Skin of body (tissue), 2 donors: ENCODE measurements around the gene RBMS3. TPM values are rescaled to one million over a fixed set of nuclear protein-coding genes. Genes with fewer than 3 reads are reported as not detected.
A peak's percentile ranks its signal among the peaks of the same experiment; 100 is the strongest.
"Not testable (repeated sequence)": the region's sequence is repeated elsewhere in the genome, so short reads cannot be mapped to it uniquely, and the experiment has no call there.

Experiments
- DNase-seq: peaks from one replicate; lab custom pipeline; 2025; lab: John Stamatoyannopoulos, UW
- total RNA-seq: library from RNA; depleted of rRNA; stranded (reverse); fragments of >200 nt; gene quantifications from one replicate; pipeline ENCODE4 v1.2.3, GENCODE V29; 2014

Gene RBMS3
- total RNA-seq: 111 TPM

DNA sequence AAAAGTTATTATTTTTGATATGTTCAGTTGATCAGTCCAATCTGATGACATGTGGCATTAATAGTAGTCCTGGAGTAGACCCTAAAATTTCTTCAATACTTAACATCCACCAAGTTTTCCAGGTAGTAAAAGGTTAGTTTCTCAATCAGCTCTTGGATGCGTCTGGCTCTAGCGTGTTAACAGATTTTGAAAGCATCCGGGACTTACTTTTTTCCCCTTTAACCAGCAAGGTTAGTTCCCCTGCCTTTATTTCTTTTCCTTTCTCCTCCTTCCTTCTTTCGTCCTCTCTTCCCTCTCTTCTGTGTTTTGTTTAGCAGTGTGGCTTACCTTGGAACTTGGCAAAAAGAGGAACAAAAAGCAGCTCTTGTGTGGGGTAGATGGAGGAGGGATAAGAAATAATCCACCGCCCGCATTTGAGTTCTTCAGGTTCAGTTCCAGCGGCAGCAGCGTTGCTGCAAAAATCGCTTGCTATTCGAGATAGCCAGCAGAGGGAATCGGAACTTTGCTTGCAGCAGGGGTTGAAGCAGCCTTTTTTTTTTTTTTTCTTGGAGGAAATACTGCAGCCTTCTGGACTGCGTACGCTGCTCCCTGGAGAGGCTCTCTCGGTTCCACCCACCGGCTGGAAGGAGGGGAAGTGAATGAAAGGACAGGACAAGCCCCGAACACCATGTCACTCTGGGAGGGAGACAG lies at the start of gene RBMS3:
RBMS3 (plus strand) TSS at position 668 of the 690 bp plus-strand sequence.
- DNase-seq: peak; percentile 97

DNA sequence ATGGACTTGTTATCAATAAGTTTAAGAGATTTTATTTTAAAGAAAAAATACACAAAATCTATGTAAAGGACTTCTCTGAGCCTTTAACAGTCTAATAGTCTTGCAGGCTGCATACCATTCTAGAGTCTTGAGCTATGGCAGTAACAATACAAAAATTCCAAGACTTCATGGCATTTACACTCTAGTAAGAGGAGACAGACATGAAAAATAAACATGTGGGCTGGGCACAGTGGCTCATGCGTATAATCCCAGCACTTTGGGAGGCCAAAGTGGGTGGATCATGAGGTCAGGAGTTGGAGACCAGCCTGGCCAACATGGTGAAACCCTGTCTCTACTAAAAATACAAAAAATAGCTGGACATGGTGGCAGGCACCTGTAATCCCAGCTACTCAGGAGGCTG lies 47.7 kb upstream of the RBMS3 start:
- DNase-seq: not testable (repeated sequence)

- DNase-seq: no peak
Measured at GRCh38 chr3:29236146-29236840, 44.6 kb upstream of the RBMS3 start.

DNA sequence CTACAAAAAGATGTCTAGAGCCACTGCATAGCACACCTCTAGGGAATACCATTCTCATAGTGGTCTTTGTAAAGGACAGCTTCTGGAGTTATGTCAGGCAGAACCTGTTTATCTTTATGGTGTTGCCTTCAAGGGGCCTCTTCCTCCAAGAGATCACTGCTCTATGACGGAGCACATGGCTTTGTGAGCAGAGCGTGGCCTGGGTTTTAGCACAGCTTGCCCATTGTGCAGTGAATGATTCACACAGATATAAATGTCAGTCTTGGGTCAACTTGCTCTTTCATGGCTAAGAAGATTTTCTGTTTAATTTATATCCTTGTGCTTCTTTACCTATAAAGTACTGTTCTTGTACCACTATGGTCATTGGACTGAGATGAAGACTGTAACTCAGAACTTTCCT lies 41.5 kb upstream of the RBMS3 start:
- no peak for DNase-seq

- DNase-seq: no peak
Measured at GRCh38 chr3:29240248-29240647, 40.6 kb upstream of the RBMS3 start.

- DNase-seq: no peak
Measured at GRCh38 chr3:29240887-29241286, 40.0 kb upstream of the RBMS3 start.

DNA sequence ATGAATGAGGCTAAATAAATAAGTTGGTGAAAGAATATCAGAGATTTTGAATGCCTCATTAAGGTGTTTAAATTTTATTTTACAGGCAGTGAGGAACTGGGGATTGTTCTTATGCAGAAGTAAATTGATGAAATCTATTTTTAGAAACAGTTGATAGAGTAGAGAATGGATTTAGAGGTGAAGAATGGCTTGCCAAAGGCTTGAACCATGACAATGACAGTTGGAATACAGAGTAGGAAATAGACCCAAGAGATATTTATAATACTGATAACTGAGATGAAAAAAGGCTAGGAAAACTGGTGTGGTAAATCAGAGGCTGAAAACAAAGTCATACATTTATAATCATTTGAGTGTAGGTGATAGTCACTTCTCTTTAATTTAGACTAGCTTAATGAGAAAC lies 39.0 kb upstream of the RBMS3 start:
- DNase-seq: no peak

GRCh38 chr3:29242296-29242695 lies 38.6 kb upstream of the RBMS3 start:
- no peak for DNase-seq

- DNase-seq: no peak
Measured at GRCh38 chr3:29245441-29245840, 35.4 kb upstream of the RBMS3 start.

- DNase-seq: no peak
Measured at GRCh38 chr3:29247088-29247745, 33.7 kb upstream of the RBMS3 start.

GRCh38 chr3:29249829-29250345 lies 31.0 kb upstream of the RBMS3 start:
- no peak for DNase-seq

DNA sequence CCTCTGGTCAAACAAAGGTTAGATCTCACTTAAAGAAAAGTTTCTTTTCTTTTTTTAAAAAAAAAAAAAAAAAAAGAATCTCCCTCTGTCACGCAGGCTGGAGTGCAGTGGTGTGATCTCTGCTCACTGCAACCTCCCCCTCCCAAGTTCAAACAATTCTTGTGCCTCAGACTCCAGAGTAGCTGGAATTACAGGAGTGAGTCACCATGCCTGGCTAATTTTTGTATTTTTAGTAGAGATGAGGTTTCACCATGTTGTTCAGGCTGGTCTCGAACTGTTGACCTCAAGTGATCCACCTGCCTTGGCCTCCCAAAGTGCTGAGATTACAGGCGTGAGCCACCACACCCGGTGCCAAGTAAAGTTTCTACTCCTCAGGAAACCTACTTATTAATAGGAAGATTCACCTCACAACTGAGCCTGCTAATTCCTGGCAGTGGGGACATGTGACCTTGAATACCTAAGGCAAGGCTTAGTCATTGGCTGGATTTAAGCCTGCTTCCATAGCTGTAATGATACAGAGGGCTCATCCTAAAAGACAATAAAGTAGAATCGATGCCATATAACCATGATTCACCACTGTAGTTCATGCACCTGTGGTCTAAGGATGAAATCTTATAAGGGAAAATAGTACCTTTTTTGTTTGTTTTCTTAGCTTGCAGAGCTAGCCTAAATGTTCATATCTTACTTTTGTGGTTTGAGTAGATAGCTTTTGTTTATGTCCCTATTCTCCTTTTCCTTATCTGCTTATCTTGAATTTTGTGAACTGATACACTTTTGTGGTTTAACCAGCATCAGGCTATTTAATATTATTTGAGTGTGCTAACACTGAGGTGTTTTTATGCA lies 24.8 kb upstream of the RBMS3 start:
- DNase-seq: no peak

DNA sequence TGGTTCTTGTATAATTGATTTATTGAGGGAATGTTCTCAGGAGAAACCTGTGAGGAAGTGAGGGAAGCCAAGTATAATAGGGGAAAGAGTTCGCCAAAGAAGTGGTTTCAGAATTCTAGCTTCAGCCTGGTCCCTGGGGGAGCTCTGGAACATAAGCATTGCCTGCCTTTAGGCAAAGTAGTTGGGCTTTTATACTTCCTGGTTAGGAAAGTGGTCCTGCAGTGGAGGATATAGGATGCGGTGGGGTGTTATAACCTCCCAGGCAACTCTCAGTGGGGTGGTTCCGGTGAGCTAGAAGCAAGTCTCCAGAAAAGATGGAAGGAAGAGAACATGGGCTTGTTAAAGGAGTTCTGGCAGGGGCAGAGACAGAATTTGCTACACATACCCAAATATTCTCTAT lies 22.7 kb upstream of the RBMS3 start:
- no peak for DNase-seq

- no peak for DNase-seq
Measured at GRCh38 chr3:29261119-29261518, 19.8 kb upstream of the RBMS3 start.

GRCh38 chr3:29263476-29263875 lies 17.4 kb upstream of the RBMS3 start:
- DNase-seq: no peak

DNA sequence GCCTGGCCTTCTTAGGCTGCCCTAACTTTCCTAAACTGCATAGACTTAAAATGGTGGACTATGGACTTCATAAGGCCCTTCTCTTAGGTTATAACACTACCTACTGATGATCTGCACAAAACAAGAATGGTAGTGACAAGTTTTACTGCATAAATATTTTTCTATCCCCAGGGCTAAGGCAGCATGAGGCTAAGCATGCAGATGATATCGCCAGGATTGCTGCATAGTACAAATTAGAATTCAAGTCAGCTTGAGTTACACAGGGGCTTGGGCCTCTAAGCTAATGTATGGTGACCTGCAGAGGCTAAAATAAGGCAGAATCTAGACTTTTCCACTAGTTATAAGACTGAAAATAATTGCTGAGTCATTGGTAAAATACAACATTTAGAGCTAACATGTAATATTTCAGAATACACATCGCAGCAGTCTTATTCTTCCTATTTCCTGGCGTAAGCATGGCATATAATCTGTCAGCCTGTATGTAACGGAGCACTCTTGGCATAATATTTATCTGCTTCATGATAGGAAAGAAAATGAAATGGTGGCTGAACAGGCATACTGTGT lies 15.3 kb upstream of the RBMS3 start:
- DNase-seq: no peak

DNA sequence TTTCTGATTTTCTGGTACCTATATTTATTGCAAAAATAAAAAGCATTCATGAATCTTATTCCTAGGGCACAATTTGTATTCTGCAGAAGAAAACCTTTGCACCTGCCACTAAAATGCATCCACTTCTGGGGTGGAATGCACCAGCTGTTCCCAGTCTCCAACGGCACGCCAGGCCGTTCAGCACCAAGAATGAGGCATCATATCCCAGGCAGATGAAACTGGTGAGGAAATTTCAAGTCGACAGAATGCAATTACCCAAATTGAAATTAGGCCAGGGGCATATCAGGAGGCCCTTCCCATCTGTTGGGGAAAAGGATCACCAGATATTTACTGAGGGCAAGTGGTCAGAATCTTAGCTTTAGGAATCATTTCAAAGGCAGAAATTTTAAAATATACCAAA lies 13.6 kb upstream of the RBMS3 start:
- no peak for DNase-seq

GRCh38 chr3:29268651-29269050 lies 12.2 kb upstream of the RBMS3 start:
- DNase-seq: no peak

- no peak for DNase-seq
Measured at GRCh38 chr3:29270752-29271151, 10.1 kb upstream of the RBMS3 start.

GRCh38 chr3:29271475-29271874 lies 9.4 kb upstream of the RBMS3 start:
- DNase-seq: peak; percentile 13

DNA sequence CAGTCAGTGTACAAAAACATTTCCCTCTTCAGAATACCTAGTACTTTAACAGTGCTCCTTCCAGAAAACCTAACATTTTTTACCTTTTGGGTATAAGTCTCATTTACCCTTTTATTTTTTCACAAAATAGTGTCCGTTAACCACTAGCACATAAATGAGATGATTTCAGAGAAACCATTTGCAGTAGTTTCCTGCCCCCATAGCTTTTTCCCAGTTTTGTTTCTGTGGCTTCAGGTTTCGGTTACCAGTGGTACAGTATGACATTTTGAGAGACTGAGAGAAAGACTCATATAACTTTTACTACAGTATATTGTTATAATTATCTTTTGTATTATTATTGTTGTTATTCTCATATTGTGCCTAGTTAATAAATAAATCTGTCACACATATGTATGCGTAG lies 6.2 kb upstream of the RBMS3 start:
- no peak for DNase-seq
